ENCODE results near the gene FN1.

Gene FN1

GRCh38 chr2:215354771-215355695 lies 80.8 kb downstream of the FN1 start:
- H3K9me3 ChIP-seq (ENCODE audit: control insufficient read depth, insufficient read depth, low read depth, low read length), result no peaks in the 10 kb centered on the region
- no peaks in the 10 kb centered on the region for H3K27me3 ChIP-seq (ENCODE audit: control insufficient read depth, insufficient read depth, low read length)
- H3K27ac ChIP-seq (ENCODE audit: low read depth, low read length), result no peak overlapping the region
- no peak overlapping the region for H3K4me3 ChIP-seq (ENCODE audit: low read depth, low read length)
- 0 out of 2 replicates have a peak, but pooled peaks cover 4% of the 10 kb centered on the region for H3K4me1 ChIP-seq (ENCODE audit: control insufficient read depth, insufficient read depth, low read length)
- H3K9ac ChIP-seq (ENCODE audit: low read length), result no peak overlapping the region
- peaks cover 37% of the 10 kb centered on the region for H3K36me3 ChIP-seq (ENCODE audit: control insufficient read depth, insufficient read depth, low read length)

- Histone ChIP-seq H3K9ac (ENCODE audit: low read length) (no peak overlapping the region), H3K27me3 (ENCODE audit: control insufficient read depth, insufficient read depth, low read length) (no peaks in the 10 kb centered on the region), H3K4me1 (ENCODE audit: control insufficient read depth, insufficient read depth, low read length) (0 out of 2 replicates have a peak, but pooled peaks cover 4% of the 10 kb centered on the region), H3K9me3 (ENCODE audit: control insufficient read depth, insufficient read depth, low read depth, low read length) (no peaks in the 10 kb centered on the region), H3K36me3 (ENCODE audit: control insufficient read depth, insufficient read depth, low read length) (peaks cover 48% of the 10 kb centered on the region), H3K27ac (ENCODE audit: low read depth, low read length) (no peak overlapping the region), H3K4me3 (ENCODE audit: low read depth, low read length) (no peak overlapping the region)
Measured at GRCh38 chr2:215352602-215353001, 83.3 kb downstream of the FN1 start.

GRCh38 chr2:215347878-215348277 lies 88.0 kb downstream of the FN1 start:
- H3K27ac ChIP-seq (ENCODE audit: low read depth, low read length), result no peak overlapping the region
- H3K4me1 ChIP-seq (ENCODE audit: control insufficient read depth, insufficient read depth, low read length), result no peaks in the 10 kb centered on the region
- H3K4me3 ChIP-seq (ENCODE audit: low read depth, low read length), result no peak overlapping the region
- no peaks in the 10 kb centered on the region for H3K27me3 ChIP-seq (ENCODE audit: control insufficient read depth, insufficient read depth, low read length)
- peaks cover 88% of the 10 kb centered on the region for H3K36me3 ChIP-seq (ENCODE audit: control insufficient read depth, insufficient read depth, low read length)
- no peak overlapping the region for H3K9ac ChIP-seq (ENCODE audit: low read length)
- no peaks in the 10 kb centered on the region for H3K9me3 ChIP-seq (ENCODE audit: control insufficient read depth, insufficient read depth, low read depth, low read length)

- Histone ChIP-seq H3K9ac (ENCODE audit: low read length) (no peak overlapping the region), H3K4me3 (ENCODE audit: low read depth, low read length) (no peak overlapping the region), H3K27me3 (ENCODE audit: control insufficient read depth, insufficient read depth, low read length) (no peaks in the 10 kb centered on the region), H3K4me1 (ENCODE audit: control insufficient read depth, insufficient read depth, low read length) (no peaks in the 10 kb centered on the region), H3K36me3 (ENCODE audit: control insufficient read depth, insufficient read depth, low read length) (peaks cover 96% of the 10 kb centered on the region), H3K9me3 (ENCODE audit: control insufficient read depth, insufficient read depth, low read depth, low read length) (no peaks in the 10 kb centered on the region), H3K27ac (ENCODE audit: low read depth, low read length) (no peak overlapping the region)
Measured at GRCh38 chr2:215338883-215339679, 96.8 kb downstream of the FN1 start.

- no peaks in the 10 kb centered on the region for H3K27me3 ChIP-seq (ENCODE audit: control insufficient read depth, insufficient read depth, low read length)
- H3K9ac ChIP-seq (ENCODE audit: low read length), result no peak overlapping the region
- no peak overlapping the region for H3K4me3 ChIP-seq (ENCODE audit: low read depth, low read length)
- H3K36me3 ChIP-seq (ENCODE audit: control insufficient read depth, insufficient read depth, low read length), result peaks cover 93% of the 10 kb centered on the region
- H3K4me1 ChIP-seq (ENCODE audit: control insufficient read depth, insufficient read depth, low read length), result peaks cover 5% of the 10 kb centered on the region; the same call in 1 of the 2 replicates
- H3K9me3 ChIP-seq (ENCODE audit: control insufficient read depth, insufficient read depth, low read depth, low read length), result no peaks in the 10 kb centered on the region
- H3K27ac ChIP-seq (ENCODE audit: low read depth, low read length), result no peak overlapping the region
Measured at GRCh38 chr2:215332872-215333595, 102.8 kb downstream of the FN1 start.

GRCh38 chr2:215328066-215328465 lies 107.8 kb downstream of the FN1 start:
- no peak overlapping the region for H3K4me3 ChIP-seq (ENCODE audit: low read depth, low read length)
- H3K9ac ChIP-seq (ENCODE audit: low read length), result no peak overlapping the region
- peaks cover 15% of the 10 kb centered on the region for H3K4me1 ChIP-seq (ENCODE audit: control insufficient read depth, insufficient read depth, low read length)
- peaks cover 91% of the 10 kb centered on the region for H3K36me3 ChIP-seq (ENCODE audit: control insufficient read depth, insufficient read depth, low read length)
- H3K27me3 ChIP-seq (ENCODE audit: control insufficient read depth, insufficient read depth, low read length), result no peaks in the 10 kb centered on the region
- H3K9me3 ChIP-seq (ENCODE audit: control insufficient read depth, insufficient read depth, low read depth, low read length), result no peaks in the 10 kb centered on the region
- 0 out of 2 replicates have a peak overlapping the region, but pooled peaks have one; percentile 50 for H3K27ac ChIP-seq (ENCODE audit: low read depth, low read length)

GRCh38 chr2:215324811-215325210 lies 111.1 kb downstream of the FN1 start:
- Histone ChIP-seq H3K4me3 (ENCODE audit: low read depth, low read length) (no peak overlapping the region), H3K4me1 (ENCODE audit: control insufficient read depth, insufficient read depth, low read length) (peaks cover 15% of the 10 kb centered on the region), H3K36me3 (ENCODE audit: control insufficient read depth, insufficient read depth, low read length) (peaks cover 88% of the 10 kb centered on the region), H3K27ac (ENCODE audit: low read depth, low read length) (0 out of 2 replicates have a peak overlapping the region, but pooled peaks have one; percentile 26), H3K27me3 (ENCODE audit: control insufficient read depth, insufficient read depth, low read length) (no peaks in the 10 kb centered on the region), H3K9me3 (ENCODE audit: control insufficient read depth, insufficient read depth, low read depth, low read length) (no peaks in the 10 kb centered on the region), H3K9ac (ENCODE audit: low read length) (no peak overlapping the region)

GRCh38 chr2:215320679-215321078 lies 115.2 kb downstream of the FN1 start:
- peaks cover 84% of the 10 kb centered on the region for H3K36me3 ChIP-seq (ENCODE audit: control insufficient read depth, insufficient read depth, low read length)
- H3K4me1 ChIP-seq (ENCODE audit: control insufficient read depth, insufficient read depth, low read length), result no peaks in the 10 kb centered on the region; the same call in 1 of the 2 replicates
- H3K27me3 ChIP-seq (ENCODE audit: control insufficient read depth, insufficient read depth, low read length), result no peaks in the 10 kb centered on the region
- no peaks in the 10 kb centered on the region for H3K9me3 ChIP-seq (ENCODE audit: control insufficient read depth, insufficient read depth, low read depth, low read length)
- H3K9ac ChIP-seq (ENCODE audit: low read length), result no peak overlapping the region
- no peak overlapping the region for H3K27ac ChIP-seq (ENCODE audit: low read depth, low read length)
- no peak overlapping the region for H3K4me3 ChIP-seq (ENCODE audit: low read depth, low read length)

GRCh38 chr2:215320102-215320501 lies 115.8 kb downstream of the FN1 start:
- Histone ChIP-seq H3K36me3 (ENCODE audit: control insufficient read depth, insufficient read depth, low read length) (peaks cover 86% of the 10 kb centered on the region), H3K27ac (ENCODE audit: low read depth, low read length) (no peak overlapping the region), H3K9ac (ENCODE audit: low read length) (no peak overlapping the region), H3K27me3 (ENCODE audit: control insufficient read depth, insufficient read depth, low read length) (no peaks in the 10 kb centered on the region), H3K9me3 (ENCODE audit: control insufficient read depth, insufficient read depth, low read depth, low read length) (no peaks in the 10 kb centered on the region), H3K4me1 (ENCODE audit: control insufficient read depth, insufficient read depth, low read length) (no peaks in the 10 kb centered on the region; the same call in 1 of the 2 replicates), H3K4me3 (ENCODE audit: low read depth, low read length) (no peak overlapping the region)

- Histone ChIP-seq H3K9me3 (ENCODE audit: control insufficient read depth, insufficient read depth, low read depth, low read length) (no peaks in the 10 kb centered on the region), H3K4me1 (ENCODE audit: control insufficient read depth, insufficient read depth, low read length) (no peaks in the 10 kb centered on the region; the same call in 1 of the 2 replicates), H3K27ac (ENCODE audit: low read depth, low read length) (no peak overlapping the region), H3K9ac (ENCODE audit: low read length) (no peak overlapping the region), H3K4me3 (ENCODE audit: low read depth, low read length) (no peak overlapping the region), H3K36me3 (ENCODE audit: control insufficient read depth, insufficient read depth, low read length) (peaks cover 87% of the 10 kb centered on the region), H3K27me3 (ENCODE audit: control insufficient read depth, insufficient read depth, low read length) (no peaks in the 10 kb centered on the region)
Measured at GRCh38 chr2:215319500-215319899, 116.4 kb downstream of the FN1 start.

Measured in HUES6 (cell line).